Adrenal gland (tissue), 12 donors: ENCODE results near the gene RABGGTA. TPM values are rescaled to one million over a fixed set of nuclear protein-coding genes. Genes with fewer than 3 reads are reported as not detected.

Experiments used
- DNase-seq, 7 donors: peaks; one replicate each; pipeline ENCODE4 v3.0.0-alpha.2; 2019 to 2020
- H3K27ac ChIP-seq, 5 donors: fragments of 200-600 bp; sonication (generic) in 4 of 5; 1 replicate in 3 of 5; 2 replicates in 2 of 5; pipeline versions ENCODE4 v1.5.1 to v1.8.0; 2016 to 2020; ENCODE audit warnings: mild to moderate bottlenecking in 1 of 5
- H3K27me3 ChIP-seq: fragments of 200-600 bp; 2 replicates; pipeline ENCODE4 v1.8.0; 2021
- H3K36me3 ChIP-seq, 2 donors: fragments of 200-600 bp; replicated peaks in 1 of 2; 1 replicate in 1 of 2; 2 replicates in 1 of 2; pipeline versions ENCODE4 v1.5.1 to v1.8.0; 2018 to 2022
- H3K4me1 ChIP-seq, 2 donors: fragments of 200-600 bp; replicated peaks in 1 of 2; 1 replicate in 1 of 2; 2 replicates in 1 of 2; pipeline versions ENCODE4 v1.5.1 to v1.8.0; 2018 to 2021
- H3K4me3 ChIP-seq, 4 donors: fragments of 200-600 bp; sonication (generic) in 3 of 4; one replicate each; pipeline ENCODE4 v1.5.1; 2016 to 2018
- H3K9me3 ChIP-seq, 3 donors: fragments of 200-600 bp; sonication (generic) in 1 of 3; replicated peaks in 1 of 3; 1 replicate in 2 of 3; 2 replicates in 1 of 3; pipeline versions ENCODE4 v1.5.1 to v1.8.0; 2016 to 2021
- CTCF ChIP-seq, 6 experiments: fragments of 450-650 bp in 4 of 6; fragments of 200-600 bp in 2 of 6; sonication (generic) in 1 of 6; IDR thresholded peaks; 1 replicate in 5 of 6; 2 replicates in 1 of 6; pipeline versions ENCODE4 v1.5.1 to v1.8.0; 2016 to 2021; ENCODE audit warnings: antibody characterized with exemption in 6 of 6, mild to moderate bottlenecking in 2 of 6, moderate library complexity in 1 of 6
- POLR2A ChIP-seq, 2 donors: fragments of 450-650 bp; IDR thresholded peaks; one replicate each; pipeline ENCODE4 v1.6.1; 2017; ENCODE audit warnings: antibody characterized with exemption in 2 of 2, mild to moderate bottlenecking in 2 of 2, moderate library complexity in 1 of 2
- WGBS, 4 donors: extraction: QIAGEN DNeasy Blood & Tissue Kit in 2 of 4; methylation state at CpG; one replicate each; pipeline versions ENCODE4 v1.1.5 to v1.1.7; 2013 to 2017; 5-methylcytosine and 5-hydroxymethylcytosine counted together
- intact Hi-C, 2 donors: fragments of 100-400 bp; cut with DNase I; formaldehyde crosslinking; loops; one replicate each; pipeline versions ENCODE4 v1.14.1 to v1.15.0; 2022 to 2023
- polyA plus RNA-seq, 3 donors: library from polyadenylated mRNA; stranded (reverse); fragments of 200-250 nt in 2 of 3; fragments of 350-450 nt in 1 of 3; fragmentation: Illumina TruSeq in 1 of 3; extraction: RNeasy Lipid Tissue Mini Kit (QIAGEN cat#74804) in 1 of 3; gene quantifications; one replicate each; pipeline ENCODE4 v1.2.3, GENCODE V29; 2013 to 2014
- total RNA-seq, 9 donors: library from RNA; depleted of rRNA in 4 of 9; stranded (reverse); fragments of >200 nt in 4 of 9; fragments of 120-200 nt in 1 of 9; fragmentation: NEBNext Ultra II Directional in 1 of 9; extraction: Animal tissue kit (Norgen Biotek cat#: 25700) in 1 of 9; gene quantifications; one replicate each; pipeline versions ENCODE4 v1.1.0 to v1.2.4, GENCODE V29; 2013 to 2023
- donor health status: healthy with polysubstance abuse.
- donor health status: Bipolar disorder and iron deficiency.
- donor health status: DM: yes; HTN: yes; CAD: no.
- donor health status: DM: no; HTN: no; CAD: no.
- donor health status: DM: no; HTN: no; CAD: no.
- donor health status: DM: yes; HTN: yes; CAD: no.

Gene RABGGTA
- total and polyA plus RNA-seq, 12 donors, result 15.7 to 124 (median 32.6) TPM

- peak; percentile 61 to 73 for TF ChIP-seq POLR2A (IDR thresholded peaks at IDR 0.05)
- no peak for TF ChIP-seq CTCF (IDR thresholded peaks at IDR 0.05)
- intact Hi-C loops, result loop anchor here in 1 of 2 donors (10.0 kb wide), 2 partner anchors 55 to 245 kb away; partner anchors contain the start of genes CARMIL3 and TINF2
- Histone ChIP-seq H3K27me3 (no peaks in the 10 kb centered on the region), H3K36me3 (peaks cover 0 to 44% of the 10 kb centered on the region in 2 donors), H3K27ac (peak within 1 kb of the TSS in 4 of 5 donors; percentile 28 to 87 (median 82)), H3K4me1 (peaks cover 19 to 31% of the 10 kb centered on the region in 2 donors), H3K4me3 (peak within 1 kb of the TSS; percentile 33 to 84 (median 80)), H3K9me3 (no peaks in the 10 kb centered on the region)
- 1 to 3% (median 1%) methylated on average over 8 to 75 of the region's 75 CpGs for WGBS, 4 donors
- DNase-seq, result peak; percentile 89 to 97 (median 94)
These were observed 28.1 kb upstream of the RABGGTA start, which contains the start of the genes DHRS1 and NOP9 for GRCh38 chr14:24299255-24300191. DHRS1 (minus strand) TSS chr14:24299780; CDS start chr14:24299106, 674 bp downstream. NOP9 (plus strand) TSS chr14:24299850; CDS start chr14:24299955, 105 bp downstream.

GRCh38 chr14:24298892-24299254, 27.5 kb upstream of the RABGGTA start:
- H3K9me3 ChIP-seq, result no peaks in the 10 kb centered on the region
- intact Hi-C loops, result loop anchor here in 1 of 2 donors (10.0 kb wide), 1 partner anchor 244 kb away; the partner anchor contains the start of gene CARMIL3

GRCh38 chr14:24297190-24297964, 26.0 kb upstream of the RABGGTA start:
- TF ChIP-seq CTCF (IDR thresholded peaks at IDR 0.05), result peak in 4 of 6 experiments; percentile 10 to 55 (median 28)
- no peak for TF ChIP-seq POLR2A (IDR thresholded peaks at IDR 0.05)
- Histone ChIP-seq H3K4me1 (peaks cover 19 to 31% of the 10 kb centered on the region in 2 donors), H3K27me3 (no peaks in the 10 kb centered on the region), H3K9me3 (no peaks in the 10 kb centered on the region), H3K36me3 (peaks cover 0 to 27% of the 10 kb centered on the region in 2 donors), H3K4me3 (no peak overlapping the region), H3K27ac (no peak overlapping the region)
- no peak for DNase-seq
- WGBS, 4 donors, result 34 to 43% (median 39%) methylated on average over 5 of the region's 5 CpGs
- intact Hi-C loops, result loop anchor here in 1 of 2 donors (10.0 kb wide), 1 partner anchor 243 kb away; the partner anchor contains the start of gene CARMIL3

More at GRCh38 chr14:24298892-24299254, 27.5 kb upstream of the RABGGTA start:
- 38 to 57% (median 49%) methylated on average over 7 of the region's 7 CpGs for WGBS, 4 donors
- H3K36me3 ChIP-seq, result peaks cover 0 to 37% of the 10 kb centered on the region in 2 donors
- peak overlapping the region in 4 of 5 donors; percentile 28 to 87 (median 82) for H3K27ac ChIP-seq
- peak overlapping the region in 2 of 4 donors; percentile 77 to 84 for H3K4me3 ChIP-seq
- peaks cover 19 to 31% of the 10 kb centered on the region in 2 donors for H3K4me1 ChIP-seq
- TF ChIP-seq POLR2A (IDR thresholded peaks at IDR 0.05) (no peak), CTCF (IDR thresholded peaks at IDR 0.05) (no peak)
- no peaks in the 10 kb centered on the region for H3K27me3 ChIP-seq
- DNase-seq, result peak in 4 of 7 donors; percentile 45 to 60 (median 52)
